HEK293 (cell line): ENCODE measurements around the gene DHX40.
"Not testable (repeated sequence)": the region's sequence is repeated elsewhere in the genome, so short reads cannot be mapped to it uniquely, and the experiment has no call there.

Source experiments
- CTCF ChIA-PET: fragments of 350-600 bp; formaldehyde crosslinking; extraction: SDS; loops from one replicate; lab custom pipeline; 2021; ENCODE audit warnings: antibody characterized with exemption; lab: Yijun Ruan, JAX
- POLR2A ChIA-PET: fragments of 300-600 bp; formaldehyde crosslinking; extraction: SDS; loops from one replicate; lab custom pipeline; 2020; ENCODE audit warnings: antibody characterized with exemption, inconsistent platforms; lab: Yijun Ruan, JAX
- H3K27ac ChIP-seq: fragments of 200-500 bp; sonication (Bioruptor generic); 2 replicates; pipeline ENCODE4 v1.5.1; 2014; ENCODE audit warnings: low read depth, low read length, control low read depth, inconsistent platforms; ENCODE audit errors: extremely low read depth
- H3K36me3 ChIP-seq, 2 experiments: fragments of 200-500 bp in 1 of 2; sonication (Bioruptor generic) in 1 of 2; 1 replicate in 1 of 2; 2 replicates in 1 of 2; pipeline ENCODE4 v1.5.1; 2014 to 2017; ENCODE audit warnings: inconsistent platforms in 2 of 2, low read length in 2 of 2; ENCODE audit not compliant: control insufficient read depth in 2 of 2, insufficient read depth in 1 of 2
- H3K4me1 ChIP-seq: fragments of 200-500 bp; sonication (Bioruptor generic); 2 replicates; pipeline ENCODE4 v1.5.1; 2014; ENCODE audit warnings: mild to moderate bottlenecking, low read length, inconsistent platforms; ENCODE audit not compliant: control insufficient read depth, insufficient read depth
- H3K4me3 ChIP-seq: 2 replicates; pipeline ENCODE4 v1.5.1; 2011; ENCODE audit warnings: low read depth, mild to moderate bottlenecking, control low read depth, low read length, moderate library complexity
- H3K9me3 ChIP-seq: fragments of 200-500 bp; sonication (Bioruptor generic); 2 replicates; pipeline ENCODE4 v1.5.1; 2014; ENCODE audit warnings: low read depth, low read length, inconsistent platforms; ENCODE audit not compliant: control insufficient read depth, insufficient read depth
- GFI1B ChIP-seq: fragments of 450-650 bp; formaldehyde crosslinking; IDR thresholded peaks from 2 replicates; pipeline ENCODE4 v1.5.1; 2016; ENCODE audit warnings: missing biosample characterization, missing genetic modification characterization
- ZFP69B ChIP-seq: fragments of 450-650 bp; formaldehyde crosslinking; IDR thresholded peaks from 2 replicates; pipeline ENCODE4 v1.5.1; 2016; ENCODE audit warnings: missing biosample characterization, missing genetic modification characterization
- ZNF112 ChIP-seq: fragments of 450-650 bp; formaldehyde crosslinking; IDR thresholded peaks from 2 replicates; pipeline ENCODE4 v1.5.0; 2017; ENCODE audit warnings: missing biosample characterization, missing genetic modification characterization
- ZNF114 ChIP-seq: fragments of 450-650 bp; formaldehyde crosslinking; IDR thresholded peaks from 2 replicates; pipeline ENCODE4 v1.5.0; 2017; ENCODE audit warnings: missing biosample characterization, missing genetic modification characterization
- ZNF146 ChIP-seq: fragments of 450-650 bp; formaldehyde crosslinking; IDR thresholded peaks from 2 replicates; pipeline ENCODE4 v1.5.1; 2016; ENCODE audit warnings: missing biosample characterization, missing genetic modification characterization
- ZNF174 ChIP-seq: fragments of 450-650 bp; formaldehyde crosslinking; IDR thresholded peaks from 2 replicates; pipeline ENCODE4 v1.5.0; 2017; ENCODE audit warnings: missing biosample characterization, mild to moderate bottlenecking, missing genetic modification characterization
- ZNF239 ChIP-seq: fragments of 450-650 bp; formaldehyde crosslinking; IDR thresholded peaks from 2 replicates; pipeline ENCODE4 v1.5.1; 2016; ENCODE audit warnings: missing biosample characterization, missing genetic modification characterization
- ZNF658 ChIP-seq: fragments of 450-650 bp; formaldehyde crosslinking; IDR thresholded peaks from 2 replicates; pipeline ENCODE4; 2016; ENCODE audit warnings: missing biosample characterization, missing genetic modification characterization
- ZNF792 ChIP-seq: fragments of 450-650 bp; formaldehyde crosslinking; IDR thresholded peaks from 2 replicates; pipeline ENCODE4 v1.5.1; 2016; ENCODE audit warnings: missing biosample characterization, missing genetic modification characterization
- ZNF843 ChIP-seq: fragments of 450-650 bp; formaldehyde crosslinking; IDR thresholded peaks from 2 replicates; pipeline ENCODE4 v1.5.1; 2016; ENCODE audit warnings: missing biosample characterization, missing genetic modification characterization
- ZXDB ChIP-seq: fragments of 450-650 bp; formaldehyde crosslinking; IDR thresholded peaks from 2 replicates; pipeline ENCODE4 v1.5.1; 2016; ENCODE audit warnings: missing biosample characterization, missing genetic modification characterization
- TF ChIP-seq, protein P1 (sequence below): fragments of 450-650 bp; IDR thresholded peaks from 2 replicates; pipeline ENCODE4 v1.5.1; 2018; ENCODE audit warnings: missing biosample characterization, mild to moderate bottlenecking, missing genetic modification characterization
- TF ChIP-seq, protein P2 (sequence below): fragments of 450-650 bp; formaldehyde crosslinking; IDR thresholded peaks from 2 replicates; pipeline ENCODE4 v1.5.1; 2016; ENCODE audit warnings: missing biosample characterization, missing genetic modification characterization
- TF ChIP-seq, protein P3 (sequence below): fragments of 450-650 bp; formaldehyde crosslinking; IDR thresholded peaks from 2 replicates; pipeline ENCODE4 v1.5.1; 2016; ENCODE audit warnings: missing biosample characterization, missing genetic modification characterization

The DHX40 gene

GRCh38 chr17:59652119-59652518, 86.7 kb downstream of the DHX40 start:
- ChIA-PET CTCF (interaction anchor here (0.6 kb wide), 1 partner anchor 982 kb away, joined by 3 read pairs; no protein-coding TSS in a partner anchor), POLR2A (no interaction called here)
- Histone ChIP-seq H3K4me3 (no peak overlapping the region), H3K27ac (no peak overlapping the region), H3K4me1 (0 out of 2 replicates have a peak, but pooled peaks cover 1% of the 10 kb centered on the region), H3K9me3 (no peaks in the 10 kb centered on the region), H3K36me3 (peaks cover 91 to 97% of the 10 kb centered on the region in 2 experiments)
- TF ChIP-seq ZXDB (tag by site-specific recombination) (no peak), ZNF146 (tag by site-specific recombination) (no peak), ZNF174 (tag by site-specific recombination) (no peak), ZFP69B (tag by site-specific recombination) (no peak), ZNF843 (tag by site-specific recombination) (no peak), GFI1B (no peak), ZNF112 (tag by site-specific recombination) (no peak), ZNF239 (tag by site-specific recombination) (no peak), ZNF114 (tag by site-specific recombination) (no peak), ZNF658 (tag by site-specific recombination) (no peak), ZNF792 (no peak)
- TF ChIP-seq, protein P1, sequence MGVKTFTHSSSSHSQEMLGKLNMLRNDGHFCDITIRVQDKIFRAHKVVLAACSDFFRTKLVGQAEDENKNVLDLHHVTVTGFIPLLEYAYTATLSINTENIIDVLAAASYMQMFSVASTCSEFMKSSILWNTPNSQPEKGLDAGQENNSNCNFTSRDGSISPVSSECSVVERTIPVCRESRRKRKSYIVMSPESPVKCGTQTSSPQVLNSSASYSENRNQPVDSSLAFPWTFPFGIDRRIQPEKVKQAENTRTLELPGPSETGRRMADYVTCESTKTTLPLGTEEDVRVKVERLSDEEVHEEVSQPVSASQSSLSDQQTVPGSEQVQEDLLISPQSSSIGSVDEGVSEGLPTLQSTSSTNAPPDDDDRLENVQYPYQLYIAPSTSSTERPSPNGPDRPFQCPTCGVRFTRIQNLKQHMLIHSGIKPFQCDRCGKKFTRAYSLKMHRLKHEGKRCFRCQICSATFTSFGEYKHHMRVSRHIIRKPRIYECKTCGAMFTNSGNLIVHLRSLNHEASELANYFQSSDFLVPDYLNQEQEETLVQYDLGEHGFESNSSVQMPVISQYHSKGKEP (tag by site-specific recombination) = no peak
- TF ChIP-seq, protein P2, sequence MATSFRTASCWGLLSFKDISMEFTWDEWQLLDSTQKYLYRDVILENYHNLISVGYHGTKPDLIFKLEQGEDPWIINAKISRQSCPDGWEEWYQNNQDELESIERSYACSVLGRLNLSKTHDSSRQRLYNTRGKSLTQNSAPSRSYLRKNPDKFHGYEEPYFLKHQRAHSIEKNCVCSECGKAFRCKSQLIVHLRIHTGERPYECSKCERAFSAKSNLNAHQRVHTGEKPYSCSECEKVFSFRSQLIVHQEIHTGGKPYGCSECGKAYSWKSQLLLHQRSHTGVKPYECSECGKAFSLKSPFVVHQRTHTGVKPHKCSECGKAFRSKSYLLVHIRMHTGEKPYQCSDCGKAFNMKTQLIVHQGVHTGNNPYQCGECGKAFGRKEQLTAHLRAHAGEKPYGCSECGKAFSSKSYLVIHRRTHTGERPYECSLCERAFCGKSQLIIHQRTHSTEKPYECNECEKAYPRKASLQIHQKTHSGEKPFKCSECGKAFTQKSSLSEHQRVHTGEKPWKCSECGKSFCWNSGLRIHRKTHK (tag by site-specific recombination) = no peak
- TF ChIP-seq, protein P3, sequence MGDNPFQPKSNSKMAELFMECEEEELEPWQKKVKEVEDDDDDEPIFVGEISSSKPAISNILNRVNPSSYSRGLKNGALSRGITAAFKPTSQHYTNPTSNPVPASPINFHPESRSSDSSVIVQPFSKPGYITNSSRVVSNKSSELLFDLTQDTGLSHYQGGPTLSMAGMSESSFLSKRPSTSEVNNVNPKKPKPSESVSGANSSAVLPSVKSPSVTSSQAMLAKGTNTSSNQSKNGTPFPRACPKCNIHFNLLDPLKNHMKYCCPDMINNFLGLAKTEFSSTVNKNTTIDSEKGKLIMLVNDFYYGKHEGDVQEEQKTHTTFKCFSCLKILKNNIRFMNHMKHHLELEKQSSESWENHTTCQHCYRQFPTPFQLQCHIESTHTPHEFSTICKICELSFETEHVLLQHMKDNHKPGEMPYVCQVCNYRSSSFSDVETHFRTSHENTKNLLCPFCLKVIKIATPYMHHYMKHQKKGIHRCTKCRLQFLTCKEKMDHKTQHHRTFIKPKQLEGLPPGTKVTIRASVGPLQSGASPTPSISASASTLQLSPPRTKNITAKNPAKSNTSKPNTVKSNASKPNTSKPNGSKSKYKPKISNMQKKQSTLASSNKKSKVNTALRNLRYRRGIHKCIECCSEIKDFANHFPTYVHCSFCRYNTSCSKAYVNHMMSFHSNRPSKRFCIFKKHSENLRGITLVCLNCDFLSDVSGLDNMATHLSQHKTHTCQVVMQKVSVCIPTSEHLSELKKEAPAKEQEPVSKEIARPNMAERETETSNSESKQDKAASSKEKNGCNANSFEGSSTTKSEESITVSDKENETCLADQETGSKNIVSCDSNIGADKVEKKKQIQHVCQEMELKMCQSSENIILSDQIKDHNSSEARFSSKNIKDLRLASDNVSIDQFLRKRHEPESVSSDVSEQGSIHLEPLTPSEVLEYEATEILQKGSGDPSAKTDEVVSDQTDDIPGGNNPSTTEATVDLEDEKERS = no peak

DNA sequence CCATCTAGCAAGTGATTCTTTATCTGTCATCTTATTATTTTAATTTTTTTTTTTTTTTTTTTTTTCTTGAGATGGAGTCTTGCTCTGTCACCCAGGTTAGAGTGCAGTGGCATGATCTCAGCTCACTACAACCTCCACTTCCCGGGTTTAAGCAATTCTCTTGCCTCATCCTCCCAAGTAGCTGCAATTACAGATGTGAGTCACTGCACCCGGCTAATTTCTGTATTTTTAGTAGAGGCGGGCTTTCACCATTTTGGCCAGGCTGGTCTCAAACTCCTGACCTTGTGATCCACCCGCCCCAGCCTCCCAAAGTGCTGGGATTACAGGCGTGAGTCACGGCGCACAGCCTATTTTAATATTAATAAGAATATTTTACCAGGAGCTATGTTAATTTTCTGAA, 91.2 kb downstream of the DHX40 start:
- not testable (repeated sequence) for H3K4me3 ChIP-seq, H3K27ac ChIP-seq, H3K9me3 ChIP-seq, H3K4me1 ChIP-seq
- peaks cover 93 to 97% of the 10 kb centered on the region in 2 experiments for H3K36me3 ChIP-seq
- ChIA-PET CTCF (interaction anchor here (1.1 kb wide), 1 partner anchor 135 kb away, joined by 3 read pairs; no protein-coding TSS in a partner anchor), POLR2A (interaction anchor here (1.2 to 1.5 kb wide), 2 partner anchors 37 to 51 kb away, joined by 3 to 4 read pairs; partner anchors contain the start of genes CLTC, PTRH2 and VMP1)
